ENCODE results near the gene MYBPH. TPM values are rescaled to one million over a fixed set of nuclear protein-coding genes. Genes with fewer than 3 reads are reported as not detected.

The MYBPH gene
- total and polyA plus RNA-seq, 10 of the 15 experiments (the other 5 are each of a cell fraction or from before 2014, with no cell fraction given) = 0.06 to 0.10 TPM; not detected in 8

- TF ChIP-seq E4F1 (IDR thresholded peaks at IDR 0.05; ENCODE audit: borderline replicate concordance, partially characterized antibody) = no peak
- TF ChIP-seq CEBPZ (IDR thresholded peaks at IDR 0.05; ENCODE audit: low read depth, low read length) = no peak
- no peak for TF ChIP-seq ATF2 (IDR thresholded peaks at IDR 0.05; ENCODE audit: low read length)
- TF ChIP-seq ELK1 (IDR thresholded peaks at IDR 0.05; ENCODE audit: low read depth, low read length) = no peak
- no peak for TF ChIP-seq SRF (IDR thresholded peaks at IDR 0.05; ENCODE audit: low read depth in 2 of 2, low read length in 2 of 2)
- no peak for TF ChIP-seq NFYA (IDR thresholded peaks at IDR 0.05; ENCODE audit: borderline replicate concordance, low read depth, low read length)
- no peak for TF ChIP-seq CTCF (IDR thresholded peaks at IDR 0.05 in 2 of 3, conservative IDR thresholded peaks at IDR 0.05 in 1 of 3; ENCODE audit: control insufficient read depth in 2 of 3, extremely low read depth in 1 of 3, insufficient read depth in 1 of 3, low read depth in 3 of 3, low read length in 3 of 3)
Observed at GRCh38 chr1:203161703-203162102, 13.9 kb downstream of the MYBPH start (continued).
